ENCODE measurements around the gene EFCAB11. TPM values are rescaled to one million over a fixed set of nuclear protein-coding genes. Genes with fewer than 3 reads are reported as not detected.

Gene EFCAB11
- total RNA-seq, 6 experiments from 2014 or later = 1.7 to 4.7 (median 3.2) TPM

GRCh38 chr14:89781046-89781445 lies 173.5 kb downstream of the EFCAB11 start:
- TF ChIP-seq POLR2A (IDR thresholded peaks at IDR 0.05) = no peak
- no peak for TF ChIP-seq CTCF (IDR thresholded peaks at IDR 0.05)
- Histone ChIP-seq H3K9me3 (peaks cover 0 to 2% (median 0%) of the 10 kb centered on the region in 4 donors), H3K27me3 (no peaks in the 10 kb centered on the region), H3K27ac (no peak overlapping the region), H3K36me3 (no peaks in the 10 kb centered on the region), H3K4me3 (no peak overlapping the region), H3K4me1 (no peaks in the 10 kb centered on the region)
- WGBS (ENCODE audit: insufficient coverage, low coverage, low lambda C conversion rate, missing lambda C conversion rate) = 92% methylated on average over 4 of the region's 4 CpGs
- intact Hi-C loops (cut with DNase I) = no loop called here
- ATAC-seq (no peak), DNase-seq (no peak)

GRCh38 chr14:89779707-89780106 lies 174.8 kb downstream of the EFCAB11 start:
- Histone ChIP-seq H3K4me1 (no peaks in the 10 kb centered on the region), H3K36me3 (no peaks in the 10 kb centered on the region), H3K4me3 (no peak overlapping the region), H3K27me3 (no peaks in the 10 kb centered on the region), H3K27ac (no peak overlapping the region), H3K9me3 (peaks cover 0 to 2% (median 0%) of the 10 kb centered on the region in 4 donors)
- no peak for ATAC-seq
- intact Hi-C loops (cut with DNase I) = no loop called here
- 73% methylated on average over 6 of the region's 8 CpGs for WGBS (ENCODE audit: insufficient coverage, low coverage, low lambda C conversion rate, missing lambda C conversion rate)
- TF ChIP-seq CTCF (IDR thresholded peaks at IDR 0.05) = no peak
- no peak for TF ChIP-seq POLR2A (IDR thresholded peaks at IDR 0.05)
- no peak for DNase-seq

DNA sequence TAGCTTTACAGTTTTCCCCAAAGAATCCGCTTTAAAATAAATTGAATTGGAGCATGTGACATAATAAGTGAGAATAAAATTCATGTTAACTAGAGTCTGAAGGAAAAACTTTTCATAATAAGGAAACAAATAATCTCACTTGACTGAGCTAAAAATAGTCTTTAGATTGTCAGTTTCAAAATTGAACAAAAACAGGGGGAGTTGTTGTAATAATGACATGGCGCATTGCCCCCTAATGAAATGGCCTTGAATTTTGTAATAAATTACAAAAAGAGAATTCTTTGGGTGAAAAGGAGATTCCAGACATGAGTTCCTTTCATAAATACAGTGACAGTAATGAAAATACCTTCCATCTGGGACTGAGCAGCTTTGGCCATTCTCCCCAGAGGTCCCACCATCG lies 178.6 kb downstream of the EFCAB11 start:
- 88% methylated on average over 3 of the region's 3 CpGs for WGBS (ENCODE audit: insufficient coverage, low coverage, low lambda C conversion rate, missing lambda C conversion rate)
- no peak for ATAC-seq
- H3K4me3 ChIP-seq = no peak overlapping the region
- H3K27ac ChIP-seq = no peak overlapping the region
- intact Hi-C loops (cut with DNase I) = no loop called here
- TF ChIP-seq CTCF (IDR thresholded peaks at IDR 0.05) = no peak
- TF ChIP-seq POLR2A (IDR thresholded peaks at IDR 0.05) = no peak
- H3K27me3 ChIP-seq = no peaks in the 10 kb centered on the region
- H3K4me1 ChIP-seq = no peaks in the 10 kb centered on the region
- H3K9me3 ChIP-seq = no peaks in the 10 kb centered on the region
- H3K36me3 ChIP-seq = no peaks in the 10 kb centered on the region
- no peak for DNase-seq

GRCh38 chr14:89775151-89775550 lies 179.4 kb downstream of the EFCAB11 start:
- ATAC-seq (no peak), DNase-seq (no peak)
- Histone ChIP-seq H3K27ac (no peak overlapping the region), H3K4me1 (no peaks in the 10 kb centered on the region), H3K27me3 (no peaks in the 10 kb centered on the region), H3K9me3 (no peaks in the 10 kb centered on the region), H3K36me3 (no peaks in the 10 kb centered on the region), H3K4me3 (no peak overlapping the region)
- WGBS (ENCODE audit: insufficient coverage, low coverage, low lambda C conversion rate, missing lambda C conversion rate) = 55% methylated on average over 7 of the region's 7 CpGs
- TF ChIP-seq POLR2A (IDR thresholded peaks at IDR 0.05) (no peak), CTCF (IDR thresholded peaks at IDR 0.05) (no peak)
- intact Hi-C loops (cut with DNase I) = no loop called here
